Effector CD4-positive, alpha-beta T cell (primary cell): Measurements from ENCODE around the gene GCHFR.
A peak's percentile ranks its signal among the peaks of the same experiment; 100 is the strongest.

Source experiments
- DNase-seq: peaks from one replicate; pipeline ENCODE4 v3.0.0-alpha.2; 2020
- total RNA-seq: gene quantifications from one replicate; lab custom pipeline; 2026; lab: John Stamatoyannopoulos, UW

The GCHFR gene
- 8.3 reads per million, percentile 28 among the genes with 10 or more reads in this experiment for total RNA-seq

DNA sequence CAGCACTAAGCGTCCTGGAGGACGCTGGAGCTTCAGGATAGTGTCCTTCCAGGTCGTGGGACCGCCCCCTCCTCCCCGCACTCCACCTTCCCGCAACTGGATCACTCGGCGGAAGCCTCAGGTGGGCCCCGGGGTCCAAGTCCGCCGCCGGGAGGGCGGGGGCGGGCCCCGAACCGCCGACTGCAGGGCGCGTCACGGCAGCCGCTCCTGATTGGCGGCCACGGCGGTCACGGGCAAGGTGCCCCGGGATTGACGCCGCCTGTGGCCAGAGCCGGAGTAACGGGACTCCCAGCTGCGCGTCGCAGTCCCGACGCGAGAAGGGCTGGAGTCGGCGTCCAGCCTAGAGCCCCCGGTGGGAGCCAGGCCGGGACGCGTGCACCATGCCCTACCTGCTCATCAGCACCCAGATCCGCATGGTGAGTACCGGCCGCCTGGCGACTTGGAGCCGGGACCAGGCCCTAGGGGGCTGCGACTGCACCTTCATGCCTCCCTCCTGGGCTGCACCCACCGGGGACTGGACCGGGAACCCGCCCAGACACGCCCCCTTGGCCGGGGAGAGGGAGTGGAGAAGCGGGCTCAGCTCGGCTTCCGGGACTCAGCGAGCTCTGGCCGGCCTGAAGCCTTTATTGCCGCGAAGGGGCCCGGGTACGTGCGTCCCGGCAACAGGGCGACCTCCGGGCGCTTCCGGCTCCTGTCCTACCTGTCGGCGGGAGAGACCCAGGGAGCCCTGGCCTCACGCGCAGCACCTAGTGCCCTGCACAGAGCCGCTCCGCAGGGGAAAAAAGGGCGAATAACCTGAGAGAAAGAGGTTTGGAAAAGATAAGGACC is at the start of gene GCHFR:
GCHFR (plus strand) TSS at position 268 of the 828 bp plus-strand sequence; CDS start at position 381, 113 bp downstream.
- peak; percentile 65 for DNase-seq

DNA sequence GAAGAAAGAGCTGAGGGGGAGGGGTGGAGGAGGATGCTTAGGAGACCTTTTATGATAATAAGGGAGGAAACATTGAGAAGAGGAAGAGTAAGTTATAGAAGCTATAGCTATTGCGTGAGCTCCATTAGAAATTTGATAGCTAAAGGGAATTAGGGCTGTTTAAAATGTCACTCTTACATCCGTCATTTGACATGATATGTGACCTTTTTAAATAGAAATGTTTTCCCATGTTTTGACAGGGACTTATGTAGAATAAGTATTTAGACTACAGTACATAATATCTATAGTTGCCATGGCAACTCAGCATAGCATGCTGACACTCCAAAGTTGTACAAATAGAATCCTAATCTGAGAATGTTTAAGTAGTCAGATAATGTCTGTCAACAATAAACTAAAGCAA is 49.7 kb upstream of the GCHFR start:
- no peak for DNase-seq

- DNase-seq = no peak
Observed at GRCh38 chr15:40716165-40716564, 47.7 kb upstream of the GCHFR start.

GRCh38 chr15:40721701-40722100 is 42.2 kb upstream of the GCHFR start:
- no peak for DNase-seq

GRCh38 chr15:40722354-40722753 is 41.5 kb upstream of the GCHFR start:
- DNase-seq = no peak

DNA sequence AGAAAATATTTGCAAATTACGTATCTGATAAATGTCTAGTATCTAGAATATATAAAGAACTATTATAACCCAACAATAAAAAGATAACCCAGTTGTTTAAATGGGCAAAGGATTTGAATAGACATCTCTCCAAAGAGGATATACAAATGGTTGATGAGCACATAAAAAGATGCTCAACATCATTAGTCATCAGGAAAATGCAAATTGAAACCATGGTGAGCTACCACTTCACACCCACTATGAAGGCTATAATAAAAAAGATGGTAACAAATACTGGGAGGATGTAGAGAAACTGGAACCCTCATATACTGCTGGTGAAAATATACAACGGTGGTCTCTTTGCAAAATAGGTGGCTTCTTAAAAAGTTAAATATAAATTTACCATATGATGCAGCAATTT is 40.9 kb upstream of the GCHFR start:
- no peak for DNase-seq

- DNase-seq = no peak
Observed at GRCh38 chr15:40723919-40724318, 39.9 kb upstream of the GCHFR start.

DNA sequence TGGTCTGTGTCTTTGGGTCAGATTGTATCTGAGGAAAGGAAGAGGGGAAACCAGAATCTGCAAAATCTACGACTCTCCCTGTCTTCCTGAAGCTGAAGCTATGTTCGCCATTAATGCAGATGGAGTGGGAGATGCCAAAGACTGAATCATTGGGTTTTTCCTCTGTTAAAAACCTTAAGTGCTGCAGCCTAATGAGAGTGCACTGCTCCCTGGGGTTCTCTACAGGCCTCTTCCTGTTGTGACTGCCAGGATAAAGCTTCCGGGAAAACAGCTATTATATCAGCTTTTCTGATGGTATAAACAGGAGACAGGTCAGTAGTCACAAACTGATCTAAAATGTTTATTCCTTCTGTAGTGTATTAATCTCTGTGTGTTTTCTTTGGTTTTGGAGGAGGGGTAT is 32.8 kb upstream of the GCHFR start:
- no peak for DNase-seq

GRCh38 chr15:40736575-40736974 is 27.3 kb upstream of the GCHFR start:
- DNase-seq = no peak

DNA sequence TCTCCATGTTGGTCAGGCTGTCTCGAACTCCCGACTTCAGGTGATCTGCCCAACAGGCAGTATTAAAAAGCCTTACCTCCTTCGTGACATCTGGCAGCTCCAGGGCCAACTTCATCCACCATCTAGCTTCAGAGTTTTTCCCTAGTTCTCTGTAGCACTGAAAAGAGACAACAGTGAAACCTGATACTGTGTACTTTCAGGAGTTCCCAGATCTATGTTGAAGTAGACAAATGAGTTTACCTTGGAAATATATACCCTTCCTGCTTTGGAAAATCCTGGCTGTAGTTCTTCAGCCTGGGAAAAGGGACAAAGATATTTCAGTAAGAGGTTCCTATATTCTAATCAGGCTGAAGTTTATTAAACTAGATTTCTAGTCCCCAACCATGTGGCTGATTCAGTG is 26.8 kb upstream of the GCHFR start:
- DNase-seq = no peak

DNA sequence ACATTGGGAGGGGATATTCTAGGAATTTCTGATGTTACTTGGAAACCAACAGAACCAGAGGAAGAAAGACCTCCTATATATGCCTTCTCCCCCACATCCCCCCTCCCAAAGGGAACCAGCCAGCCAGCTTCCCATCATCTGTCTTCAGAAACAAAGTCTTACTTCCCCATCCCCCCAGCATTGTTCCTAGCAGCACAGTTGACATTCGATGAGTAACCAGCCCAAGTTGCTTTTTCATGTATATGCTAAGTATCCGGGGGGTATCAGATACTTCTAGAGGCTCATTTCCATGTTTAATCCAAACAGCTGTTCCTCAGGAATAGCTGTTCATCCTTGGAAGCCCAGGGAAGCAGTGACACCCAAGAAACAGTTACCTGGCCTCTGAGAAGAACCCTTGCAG is 24.8 kb upstream of the GCHFR start:
- DNase-seq = no peak

GRCh38 chr15:40739854-40740253 is 24.0 kb upstream of the GCHFR start:
- no peak for DNase-seq

GRCh38 chr15:40743485-40743901 is 20.4 kb upstream of the GCHFR start:
- no peak for DNase-seq

DNA sequence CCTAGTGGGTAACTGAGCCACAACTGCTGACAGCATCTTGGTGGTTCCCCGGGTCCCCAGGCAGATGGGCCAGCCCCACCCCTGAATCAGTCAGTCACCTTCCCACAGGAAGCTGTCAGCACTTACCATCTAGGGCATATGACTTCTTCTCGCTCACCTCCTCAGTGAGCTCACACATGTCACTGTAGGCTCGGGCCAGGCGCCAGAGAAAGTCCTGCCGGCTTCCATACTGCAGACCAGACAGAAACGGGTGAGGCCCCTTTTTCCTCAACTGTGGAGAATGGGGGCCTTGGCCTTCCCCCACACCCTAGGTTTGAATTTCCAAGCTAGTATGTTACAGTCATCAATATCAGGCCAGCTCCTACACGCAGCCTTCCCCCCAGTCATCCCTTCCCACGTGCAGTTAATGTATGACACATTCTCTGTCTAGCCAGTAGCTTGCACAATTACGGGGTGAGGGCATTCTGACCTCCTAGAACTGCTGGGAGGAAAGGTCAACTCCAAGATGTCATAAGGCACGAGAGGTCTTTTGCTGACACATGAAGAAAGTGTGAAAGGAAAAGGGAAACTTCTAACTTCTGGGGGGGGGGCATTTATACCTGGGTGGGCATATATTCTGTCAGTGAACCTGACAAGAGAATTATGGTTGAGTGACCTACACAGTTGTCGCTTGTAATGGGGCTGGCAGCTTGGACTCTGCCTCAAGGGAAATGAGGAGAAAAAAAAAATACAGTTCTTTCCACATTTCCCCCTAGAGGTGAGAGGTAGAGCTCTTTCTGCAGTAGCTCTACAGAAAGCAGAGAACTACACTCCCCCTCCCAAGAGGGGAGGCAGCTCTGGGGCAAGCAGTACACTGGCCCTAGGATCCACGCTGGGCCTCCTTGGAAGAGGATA is 19.7 kb upstream of the GCHFR start:
- peak; percentile 47 for DNase-seq

GRCh38 chr15:40744815-40745152 is 19.1 kb upstream of the GCHFR start:
- no peak for DNase-seq

DNA sequence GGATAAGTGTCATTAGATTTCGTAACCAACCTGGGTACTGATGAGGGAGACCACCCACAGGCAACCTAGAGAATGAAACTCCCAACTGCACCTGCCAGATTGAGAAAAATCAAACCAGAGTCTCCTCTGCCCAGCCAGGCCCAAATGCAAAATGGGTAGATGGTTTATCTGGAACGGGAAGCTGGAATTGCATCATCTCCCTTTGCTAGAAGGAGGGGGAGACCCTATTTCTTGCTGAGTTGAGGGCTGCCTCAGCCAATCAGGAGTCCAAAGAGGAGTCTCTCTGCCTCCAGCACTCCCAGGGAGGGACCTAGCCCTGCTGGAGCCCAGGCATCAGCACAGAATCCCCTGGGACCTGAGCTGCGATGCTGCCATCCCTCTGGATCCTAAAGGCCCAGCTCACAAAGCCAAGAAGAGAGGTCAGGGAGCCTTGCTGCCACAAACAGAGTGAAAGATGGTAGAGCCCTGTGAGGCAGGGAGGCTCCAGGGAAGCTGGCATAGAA is 16.9 kb upstream of the GCHFR start:
- DNase-seq = no peak

DNA sequence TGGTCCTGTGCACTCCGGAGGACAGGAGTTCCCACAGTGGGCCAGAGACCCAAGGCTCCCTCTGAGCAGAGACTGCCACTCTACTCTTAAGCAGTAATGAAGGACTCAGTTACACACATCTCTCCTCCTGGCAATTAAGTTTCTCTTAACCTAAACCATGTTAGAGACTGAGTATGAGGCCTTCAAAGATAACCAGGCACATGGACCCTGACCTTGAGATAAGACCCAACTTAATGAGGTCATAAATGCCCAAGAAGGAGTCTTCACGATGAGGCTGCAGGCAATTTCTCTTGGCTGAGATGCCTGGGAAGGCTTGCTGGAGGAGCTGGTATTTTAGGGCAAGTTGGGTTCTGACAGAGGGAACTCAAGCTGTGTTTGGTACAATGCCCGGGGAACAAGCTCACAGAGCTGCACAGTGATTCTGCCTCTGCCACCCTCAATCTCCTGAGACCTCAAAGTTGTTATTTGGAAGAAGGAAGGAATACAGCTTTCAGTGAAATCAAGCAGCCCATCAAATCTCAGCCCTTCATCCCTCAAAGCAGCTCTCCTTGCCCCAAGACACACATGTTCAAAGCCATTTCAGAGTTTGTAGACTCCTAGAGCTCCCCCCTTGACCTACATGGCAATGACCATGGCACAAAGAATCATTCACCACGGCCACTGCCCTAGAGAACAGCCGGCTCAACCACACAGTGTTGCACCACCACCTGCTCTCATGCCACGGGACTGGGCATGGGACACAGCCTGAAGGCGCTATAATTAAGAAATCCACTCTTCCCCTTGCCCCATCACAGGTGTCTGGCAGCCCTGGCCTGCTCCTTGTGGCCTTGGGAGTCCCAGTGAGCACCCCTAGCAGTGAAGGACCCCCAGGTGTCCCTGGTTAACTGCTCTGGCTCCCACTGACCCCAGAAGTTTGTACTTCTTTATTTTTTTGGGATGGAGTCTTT is 15.9 kb upstream of the GCHFR start:
- no peak for DNase-seq

GRCh38 chr15:40749151-40749630 is 14.7 kb upstream of the GCHFR start:
- no peak for DNase-seq

DNA sequence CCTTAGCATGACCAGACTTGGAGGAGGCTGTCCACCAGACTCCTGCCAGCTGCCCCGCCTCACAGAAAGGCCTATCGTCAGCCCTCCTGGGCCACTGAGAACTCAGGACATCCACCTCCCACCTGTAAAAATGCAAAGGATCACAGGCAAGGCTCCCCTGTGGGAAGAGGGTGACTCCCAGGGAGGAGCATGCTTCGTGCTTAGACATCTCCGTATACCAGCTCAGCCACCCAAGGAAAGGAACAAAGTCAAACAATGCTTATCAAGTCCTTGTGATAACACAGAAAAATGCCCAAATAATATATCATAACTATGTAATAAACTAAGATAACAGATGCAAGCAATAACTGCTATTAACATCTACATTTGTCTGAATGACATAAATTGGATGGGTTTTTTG is 13.0 kb upstream of the GCHFR start:
- no peak for DNase-seq

DNA sequence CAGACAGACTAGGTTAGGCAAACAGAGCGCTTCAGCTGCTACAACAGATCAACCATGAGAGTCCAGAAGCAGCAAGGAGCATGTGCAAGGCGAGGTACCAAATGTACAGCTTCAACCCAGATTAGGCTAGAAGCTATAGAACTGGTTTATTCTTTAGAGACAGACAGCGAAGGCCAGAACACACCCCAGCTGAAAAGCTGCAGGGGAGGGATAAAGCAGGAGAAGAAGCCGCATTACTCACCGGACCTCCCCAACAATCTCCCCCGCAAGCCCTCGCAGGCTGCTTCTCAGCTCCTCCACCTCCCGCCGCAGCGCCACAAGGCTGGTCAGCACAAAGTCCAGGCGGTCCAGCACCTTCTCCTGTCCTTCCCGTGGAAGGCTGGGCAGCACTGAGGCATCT is 12.1 kb upstream of the GCHFR start:
- no peak for DNase-seq

- DNase-seq = no peak
Observed at GRCh38 chr15:40754574-40754882, 9.3 kb upstream of the GCHFR start.
